Measurements from ENCODE around the gene ATP7B.

DNA sequence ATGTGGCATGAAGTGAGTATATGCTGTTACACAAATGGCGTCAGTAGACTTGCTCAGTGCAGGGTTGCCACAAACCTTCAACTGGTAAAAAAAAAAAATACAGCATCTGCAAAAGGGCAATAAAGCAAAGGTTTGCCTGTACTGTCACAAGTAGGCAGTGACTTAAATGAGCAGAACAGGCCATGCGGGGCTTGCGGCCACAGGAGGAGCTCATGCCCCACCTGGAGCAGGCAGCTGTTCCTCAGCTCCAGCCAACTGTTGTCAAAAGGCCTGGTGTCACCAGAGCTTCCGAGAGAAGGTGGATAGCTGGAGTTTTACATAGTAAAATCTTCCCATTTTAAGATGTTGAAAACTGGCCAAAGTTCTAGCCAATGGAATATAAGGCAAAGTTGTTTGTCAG, 7.7 kb downstream of the ATP7B start:
- TF ChIP-seq, protein P1, sequence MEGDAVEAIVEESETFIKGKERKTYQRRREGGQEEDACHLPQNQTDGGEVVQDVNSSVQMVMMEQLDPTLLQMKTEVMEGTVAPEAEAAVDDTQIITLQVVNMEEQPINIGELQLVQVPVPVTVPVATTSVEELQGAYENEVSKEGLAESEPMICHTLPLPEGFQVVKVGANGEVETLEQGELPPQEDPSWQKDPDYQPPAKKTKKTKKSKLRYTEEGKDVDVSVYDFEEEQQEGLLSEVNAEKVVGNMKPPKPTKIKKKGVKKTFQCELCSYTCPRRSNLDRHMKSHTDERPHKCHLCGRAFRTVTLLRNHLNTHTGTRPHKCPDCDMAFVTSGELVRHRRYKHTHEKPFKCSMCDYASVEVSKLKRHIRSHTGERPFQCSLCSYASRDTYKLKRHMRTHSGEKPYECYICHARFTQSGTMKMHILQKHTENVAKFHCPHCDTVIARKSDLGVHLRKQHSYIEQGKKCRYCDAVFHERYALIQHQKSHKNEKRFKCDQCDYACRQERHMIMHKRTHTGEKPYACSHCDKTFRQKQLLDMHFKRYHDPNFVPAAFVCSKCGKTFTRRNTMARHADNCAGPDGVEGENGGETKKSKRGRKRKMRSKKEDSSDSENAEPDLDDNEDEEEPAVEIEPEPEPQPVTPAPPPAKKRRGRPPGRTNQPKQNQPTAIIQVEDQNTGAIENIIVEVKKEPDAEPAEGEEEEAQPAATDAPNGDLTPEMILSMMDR (IDR thresholded peaks at IDR 0.05; ENCODE audit: insufficient read depth, low read length), result no peak
- TF ChIP-seq GABPA (IDR thresholded peaks at IDR 0.05; ENCODE audit: low read depth), result no peak
